OCI-LY7 (cell line): ENCODE measurements around the gene XRCC4. TPM values are rescaled to one million over a fixed set of nuclear protein-coding genes. Genes with fewer than 3 reads are reported as not detected.

ENCODE experiments used
- BruUV-seq: library from RNA; stranded (reverse); fragments of 400-500 nt; replicated peaks from 2 replicates; lab custom pipeline; 2021; lab: Mats Ljungman, UMichigan
- CTCF ChIA-PET: fragments of 300-600 bp; sonication (Branson Sonifier 250); formaldehyde crosslinking; loops from one replicate; lab custom pipeline; 2022; ENCODE audit warnings: antibody characterized with exemption; ENCODE audit not compliant: unreplicated experiment; lab: Charles Lee
- POLR2A ChIA-PET: fragments of 300-600 bp; sonication (Branson Sonifier 250); formaldehyde crosslinking; loops from one replicate; lab custom pipeline; 2022; ENCODE audit warnings: antibody characterized with exemption; lab: Charles Lee
- DNase-seq: peaks from one replicate; pipeline ENCODE4 v3.0.0-alpha.2; 2015; ENCODE audit warnings: low spot score
- H2AFZ ChIP-seq: fragments of 200-600 bp; sonication (generic), shearing (Covaris generic); 2 replicates; pipeline ENCODE4 v1.6.1; 2014; ENCODE audit warnings: mild to moderate bottlenecking, antibody characterized with exemption, low read length, moderate library complexity
- H3K27ac ChIP-seq: fragments of 200-600 bp; sonication (generic); 2 replicates; pipeline ENCODE4 v1.5.1; 2014; ENCODE audit warnings: mixed run types, low read depth, mild to moderate bottlenecking, moderate library complexity, low read length, inconsistent platforms; ENCODE audit not compliant: poor library complexity, severe bottlenecking
- H3K36me3 ChIP-seq: fragments of 200-600 bp; sonication (generic); 2 replicates; pipeline ENCODE4 v1.6.1; 2014; ENCODE audit warnings: mild to moderate bottlenecking, antibody characterized with exemption, low read length, moderate library complexity, mixed read lengths; ENCODE audit not compliant: insufficient read depth
- H3K4me1 ChIP-seq: fragments of 200-600 bp; sonication (generic); 2 replicates; pipeline ENCODE4 v1.5.1; 2014; ENCODE audit warnings: mild to moderate bottlenecking, low read length; ENCODE audit not compliant: insufficient read depth, poor library complexity, severe bottlenecking
- H3K4me2 ChIP-seq: fragments of 200-600 bp; sonication (generic); 2 replicates; pipeline ENCODE4 v1.6.1; 2014; ENCODE audit warnings: mild to moderate bottlenecking, low read length
- H3K4me3 ChIP-seq: fragments of 200-600 bp; sonication (generic); 2 replicates; pipeline ENCODE4 v1.5.1; 2014; ENCODE audit warnings: mild to moderate bottlenecking, low read depth, low read length; ENCODE audit not compliant: poor library complexity, severe bottlenecking
- H3K79me2 ChIP-seq: fragments of 200-600 bp; sonication (generic); 2 replicates; pipeline ENCODE4 v1.6.1; 2016; ENCODE audit warnings: low read depth, mild to moderate bottlenecking, low read length, moderate library complexity, mixed read lengths; ENCODE audit not compliant: insufficient read depth
- H3K9me2 ChIP-seq: fragments of 200-600 bp; sonication (generic); 2 replicates; pipeline ENCODE4 v1.6.1; 2016; ENCODE audit warnings: mild to moderate bottlenecking, low read length, mixed read lengths; ENCODE audit not compliant: insufficient read depth
- H3K9me3 ChIP-seq: fragments of 200-600 bp; sonication (generic); 2 replicates; pipeline ENCODE4 v1.6.1; 2014; ENCODE audit warnings: mild to moderate bottlenecking, mixed run types, low read length, mixed read lengths
- H4K20me1 ChIP-seq: fragments of 200-600 bp; sonication (generic); 2 replicates; pipeline ENCODE4 v1.6.1; 2014; ENCODE audit warnings: mild to moderate bottlenecking, antibody characterized with exemption, low read length, moderate library complexity, mixed read lengths; ENCODE audit not compliant: insufficient read depth
- CTCF ChIP-seq: fragments of 200-600 bp; sonication (generic); conservative IDR thresholded peaks from 2 replicates; pipeline ENCODE4 v1.5.1; 2014; ENCODE audit warnings: mild to moderate bottlenecking, antibody characterized with exemption, low read length, moderate library complexity, mixed read lengths
- EZH2phosphoT487 ChIP-seq: fragments of 200-600 bp; sonication (generic); IDR thresholded peaks from 2 replicates; pipeline ENCODE4 v1.6.1; 2018; ENCODE audit warnings: low read depth, borderline replicate concordance, mild to moderate bottlenecking, mixed run types, antibody characterized with exemption, low read length, moderate library complexity, mixed read lengths
- intact Hi-C: fragments of 100-400 bp; cut with micrococcal nuclease; formaldehyde crosslinking; loops from one replicate; pipeline ENCODE4 v1.10.0; 2022; ENCODE audit not compliant: unreplicated experiment
- total RNA-seq, 2 experiments: library from RNA; depleted of rRNA in 1 of 2; stranded (reverse); fragments of >200 nt in 1 of 2; shearing (Covaris generic) in 1 of 2; gene quantifications; 2 replicates each; pipeline ENCODE4 v1.2.3, GENCODE V29; 2014 to 2022

XRCC4 gene
- total RNA-seq, 2 experiments from 2014 or later, result 14.5 to 23.3 TPM

- Histone ChIP-seq H3K4me2 (no peak overlapping the region), H3K79me2 (no peaks in the 10 kb centered on the region), H2AFZ (no peak overlapping the region), H3K4me3 (no peak overlapping the region), H3K27ac (no peak overlapping the region), H3K36me3 (no peaks in the 10 kb centered on the region), H3K9me3 (no peaks in the 10 kb centered on the region), H3K4me1 (no peaks in the 10 kb centered on the region), H3K9me2 (no peaks in the 10 kb centered on the region; the same call in 1 of the 2 replicates), H4K20me1 (no peaks in the 10 kb centered on the region)
- CTCF ChIA-PET, result no interaction called here
- BruUV-seq, result no TSS peak
- POLR2A ChIA-PET, result interaction anchor here (1.3 kb wide), 1 partner anchor 15 kb away, joined by 3 read pairs; no protein-coding TSS in a partner anchor
- DNase-seq, result no peak
- intact Hi-C loops, result no loop called here
- TF ChIP-seq CTCF, result no peak
- no peak for TF ChIP-seq EZH2phosphoT487
These were observed 263.2 kb downstream of the XRCC4 start for GRCh38 chr5:83340511-83340918.

GRCh38 chr5:83341815-83342334, 264.5 kb downstream of the XRCC4 start:
- ChIA-PET POLR2A (no interaction called here), CTCF (no interaction called here)
- Histone ChIP-seq H3K9me2 (no peaks in the 10 kb centered on the region; the same call in 1 of the 2 replicates), H3K79me2 (no peaks in the 10 kb centered on the region), H3K4me3 (no peak overlapping the region), H3K9me3 (no peaks in the 10 kb centered on the region), H4K20me1 (no peaks in the 10 kb centered on the region), H2AFZ (no peak overlapping the region), H3K4me2 (no peak overlapping the region), H3K4me1 (no peaks in the 10 kb centered on the region), H3K27ac (no peak overlapping the region), H3K36me3 (no peaks in the 10 kb centered on the region)
- DNase-seq, result no peak
- TF ChIP-seq EZH2phosphoT487, result no peak
- TF ChIP-seq CTCF, result no peak
- no TSS peak for BruUV-seq
- intact Hi-C loops, result no loop called here

- H3K9me2 ChIP-seq, result no peaks in the 10 kb centered on the region; the same call in 1 of the 2 replicates
- TF ChIP-seq EZH2phosphoT487 (no peak), CTCF (no peak)
- no peak overlapping the region for H3K27ac ChIP-seq
- ChIA-PET CTCF (no interaction called here), POLR2A (no interaction called here)
- H3K4me1 ChIP-seq, result no peaks in the 10 kb centered on the region
- no TSS peak for BruUV-seq
- H3K4me3 ChIP-seq, result no peak overlapping the region
- intact Hi-C loops, result no loop called here
- H3K36me3 ChIP-seq, result no peaks in the 10 kb centered on the region
- no peak overlapping the region for H2AFZ ChIP-seq
- H3K4me2 ChIP-seq, result no peak overlapping the region
- H4K20me1 ChIP-seq, result no peaks in the 10 kb centered on the region
- H3K9me3 ChIP-seq, result no peaks in the 10 kb centered on the region
- DNase-seq, result no peak
- H3K79me2 ChIP-seq, result no peaks in the 10 kb centered on the region
These were observed 265.1 kb downstream of the XRCC4 start for GRCh38 chr5:83342465-83342864.
